GM21381 (cell line): ENCODE results near the gene CAV1.

Experiments used
- ATAC-seq: cut with Tn5 transposase; IDR thresholded peaks from one replicate; pipeline ENCODE4 v1.9.1; 2021; ENCODE audit warnings: mild to moderate bottlenecking, moderate library complexity; ENCODE audit not compliant: unreplicated experiment

CAV1 gene

DNA sequence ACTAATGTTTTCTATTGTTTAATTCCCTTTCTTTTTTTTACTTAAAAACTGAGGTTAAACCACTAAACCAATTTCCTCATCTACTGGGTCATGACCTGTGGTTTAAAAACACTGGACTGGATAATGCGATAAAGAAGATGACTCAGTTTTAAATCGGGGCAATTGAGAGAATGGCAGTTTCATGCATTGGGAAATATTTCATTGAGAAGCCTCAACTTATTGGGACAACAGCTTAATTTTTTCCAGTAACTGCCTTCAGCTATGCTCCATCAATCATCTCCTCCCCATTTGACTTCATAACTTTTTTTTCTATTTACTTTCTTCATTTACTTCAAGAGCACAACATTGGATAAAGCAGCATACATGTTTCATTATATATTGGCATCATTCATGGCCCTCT lies 85.4 kb downstream of the CAV1 start:
- no peak for ATAC-seq

DNA sequence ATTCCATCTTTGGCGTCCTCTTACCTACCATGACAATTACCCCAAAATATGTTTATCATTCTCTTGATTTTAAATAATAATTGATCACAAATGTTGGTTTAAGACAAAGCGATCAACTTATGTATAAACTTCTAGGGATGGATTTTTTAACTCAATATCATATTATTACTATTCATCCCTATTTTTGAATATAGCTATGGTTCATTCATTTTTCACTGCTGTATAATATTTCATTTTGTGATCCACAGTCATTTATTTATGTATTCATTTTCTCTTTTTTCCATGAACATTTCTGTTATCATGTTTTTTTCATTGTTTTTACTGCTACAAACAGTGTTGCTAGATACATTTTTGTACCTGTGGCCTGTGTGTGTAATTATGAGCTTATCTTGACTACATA lies 85.9 kb downstream of the CAV1 start:
- ATAC-seq, result no peak
